ENCODE measurements around the gene CEBPB.

- TF ChIP-seq EGR1 (IDR thresholded peaks at IDR 0.05; ENCODE audit: low read depth in 2 of 2): no peak
- TF ChIP-seq SP1 (IDR thresholded peaks at IDR 0.05): no peak
- no peak for TF ChIP-seq CTCF (IDR thresholded peaks at IDR 0.05; ENCODE audit: low read depth, low read length, missing input control)
- TF ChIP-seq YY1 (IDR thresholded peaks at IDR 0.05): no peak
- TF ChIP-seq TAF1 (conservative IDR thresholded peaks at IDR 0.05): no peak
- no peak for TF ChIP-seq MAX (IDR thresholded peaks at IDR 0.05)
- no peak for TF ChIP-seq RAD21 (IDR thresholded peaks at IDR 0.05)
- no peak for TF ChIP-seq ZBTB33 (IDR thresholded peaks at IDR 0.05)
- no peak for TF ChIP-seq ATF3 (IDR thresholded peaks at IDR 0.05)
- no peak for TF ChIP-seq GABPA (IDR thresholded peaks at IDR 0.05 in 1 of 2, conservative IDR thresholded peaks at IDR 0.05 in 1 of 2)
Measured at GRCh38 chr20:50208085-50208491, 17.5 kb downstream of the CEBPB start.

All from liver (tissue), 3 donors.